ENCODE results near the gene OR2T29.

- TF ChIP-seq, protein P1, sequence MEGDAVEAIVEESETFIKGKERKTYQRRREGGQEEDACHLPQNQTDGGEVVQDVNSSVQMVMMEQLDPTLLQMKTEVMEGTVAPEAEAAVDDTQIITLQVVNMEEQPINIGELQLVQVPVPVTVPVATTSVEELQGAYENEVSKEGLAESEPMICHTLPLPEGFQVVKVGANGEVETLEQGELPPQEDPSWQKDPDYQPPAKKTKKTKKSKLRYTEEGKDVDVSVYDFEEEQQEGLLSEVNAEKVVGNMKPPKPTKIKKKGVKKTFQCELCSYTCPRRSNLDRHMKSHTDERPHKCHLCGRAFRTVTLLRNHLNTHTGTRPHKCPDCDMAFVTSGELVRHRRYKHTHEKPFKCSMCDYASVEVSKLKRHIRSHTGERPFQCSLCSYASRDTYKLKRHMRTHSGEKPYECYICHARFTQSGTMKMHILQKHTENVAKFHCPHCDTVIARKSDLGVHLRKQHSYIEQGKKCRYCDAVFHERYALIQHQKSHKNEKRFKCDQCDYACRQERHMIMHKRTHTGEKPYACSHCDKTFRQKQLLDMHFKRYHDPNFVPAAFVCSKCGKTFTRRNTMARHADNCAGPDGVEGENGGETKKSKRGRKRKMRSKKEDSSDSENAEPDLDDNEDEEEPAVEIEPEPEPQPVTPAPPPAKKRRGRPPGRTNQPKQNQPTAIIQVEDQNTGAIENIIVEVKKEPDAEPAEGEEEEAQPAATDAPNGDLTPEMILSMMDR (IDR thresholded peaks at IDR 0.05): no peak
- no peak for TF ChIP-seq POLR2A (IDR thresholded peaks at IDR 0.05)
- TF ChIP-seq EP300 (IDR thresholded peaks at IDR 0.05): no peak
These were observed 36.8 kb upstream of the OR2T29 start for GRCh38 chr1:248599396-248599795.

Data from tibial nerve (tissue), 4 donors.